Caco-2 (cell line): Measurements from ENCODE around the gene BRDT. TPM values are rescaled to one million over a fixed set of nuclear protein-coding genes. Genes with fewer than 3 reads are reported as not detected.

Source experiments
- BruUV-seq: library from RNA; stranded (reverse); fragments of 400-500 nt; replicated peaks from 2 replicates; lab custom pipeline; 2021; lab: Mats Ljungman, UMichigan
- CTCF ChIA-PET: fragments of 300-600 bp; sonication (Branson Sonifier 250); formaldehyde crosslinking; loops from one replicate; lab custom pipeline; 2022; ENCODE audit warnings: antibody characterized with exemption; lab: Charles Lee
- POLR2A ChIA-PET: fragments of 300-600 bp; sonication (Branson Sonifier 250); formaldehyde crosslinking; loops from one replicate; lab custom pipeline; 2022; ENCODE audit warnings: antibody characterized with exemption; lab: Charles Lee
- DNase-seq, 2 experiments: peaks; one replicate each; pipeline versions ENCODE4 v3.0.0 to v3.0.0-alpha.2; 2020 to 2022
- H3K27me3 ChIP-seq: replicated peaks from 2 replicates; pipeline ENCODE4 v1.6.0; 2011; ENCODE audit warnings: low read length; ENCODE audit not compliant: control insufficient read depth, insufficient read depth
- H3K36me3 ChIP-seq: 2 replicates; pipeline ENCODE4 v1.5.1; 2011; ENCODE audit warnings: low read length; ENCODE audit not compliant: control insufficient read depth, insufficient read depth
- H3K4me1 ChIP-seq: fragments of 250-450 bp; sonication (Bioruptor Pico); 2 replicates; pipeline ENCODE4 v1.5.1; 2020; ENCODE audit warnings: mild to moderate bottlenecking
- H3K4me3 ChIP-seq: 2 replicates; pipeline ENCODE4 v1.5.1; 2011; ENCODE audit warnings: low read depth, mild to moderate bottlenecking, control low read depth, low read length
- H3K9me3 ChIP-seq: fragments of 250-450 bp; sonication (Bioruptor Pico); 2 replicates; pipeline ENCODE4 v1.5.1; 2020; ENCODE audit warnings: mild to moderate bottlenecking, moderate library complexity
- H3K27ac Mint-ChIP-seq: one replicate; pipeline ENCODE4 v1.8.0; 2022; ENCODE audit warnings: mixed read lengths; ENCODE audit not compliant: unreplicated experiment
- H3K27me3 Mint-ChIP-seq: one replicate; pipeline ENCODE4 v1.8.0; 2022; ENCODE audit warnings: mixed read lengths; ENCODE audit not compliant: insufficient read depth, unreplicated experiment
- H3K36me3 Mint-ChIP-seq: one replicate; pipeline ENCODE4 v1.8.0; 2022; ENCODE audit warnings: mild to moderate bottlenecking, mixed read lengths; ENCODE audit not compliant: insufficient read depth, unreplicated experiment
- H3K4me1 Mint-ChIP-seq: one replicate; pipeline ENCODE4 v1.8.0; 2022; ENCODE audit warnings: low read depth, mixed read lengths; ENCODE audit not compliant: unreplicated experiment
- H3K4me3 Mint-ChIP-seq: one replicate; pipeline ENCODE4 v1.8.0; 2022; ENCODE audit warnings: mild to moderate bottlenecking, moderate library complexity, mixed read lengths; ENCODE audit not compliant: unreplicated experiment
- H3K9me3 Mint-ChIP-seq: one replicate; pipeline ENCODE4 v1.8.0; 2022; ENCODE audit warnings: mixed read lengths; ENCODE audit not compliant: unreplicated experiment
- CTCF ChIP-seq, 2 experiments: fragments of 200-600 bp in 1 of 2; IDR thresholded peaks; 1 replicate in 1 of 2; 2 replicates in 1 of 2; pipeline versions ENCODE4 v1.5.1 to v1.8.0; 2011 to 2022; ENCODE audit warnings: antibody characterized with exemption in 1 of 2, control low read depth in 1 of 2, inconsistent platforms in 1 of 2, low read depth in 1 of 2, low read length in 1 of 2, mild to moderate bottlenecking in 1 of 2, moderate library complexity in 1 of 2; ENCODE audit not compliant: insufficient read depth in 1 of 2, severe bottlenecking in 1 of 2, unreplicated experiment in 1 of 2
- intact Hi-C: fragments of 100-400 bp; cut with micrococcal nuclease; formaldehyde crosslinking; loops from one replicate; pipeline ENCODE4 v1.10.0; 2022; ENCODE audit not compliant: unreplicated experiment
- total RNA-seq: library from RNA; stranded (reverse); gene quantifications from 2 replicates; pipeline ENCODE4 v1.2.3, GENCODE V29; 2022

The BRDT gene
- total RNA-seq, 1 experiment from 2014 or later = not detected

GRCh38 chr1:92040971-92041370 is 91.8 kb downstream of the BRDT start:
- TF ChIP-seq CTCF (IDR thresholded peaks at IDR 0.05; ENCODE audit: insufficient read depth in 1 of 2, low read depth in 1 of 2, low read length in 1 of 2, severe bottlenecking in 1 of 2, unreplicated experiment in 1 of 2) = no peak
- H3K27me3 ChIP-seq = no peaks in the 10 kb centered on the region
- H3K4me3 Mint-ChIP-seq = no peak overlapping the region
- no peaks in the 10 kb centered on the region for H3K36me3 ChIP-seq
- intact Hi-C loops = no loop called here
- DNase-seq = no peak
- BruUV-seq = no TSS peak
- peaks cover 13% of the 10 kb centered on the region; the same call in 1 of the 2 replicates for H3K4me1 ChIP-seq
- no peaks in the 10 kb centered on the region for H3K9me3 Mint-ChIP-seq
- H3K4me1 Mint-ChIP-seq = peaks cover 6% of the 10 kb centered on the region
- ChIA-PET POLR2A (no interaction called here), CTCF (no interaction called here)
- H3K4me3 ChIP-seq = no peak overlapping the region
- no peaks in the 10 kb centered on the region for H3K36me3 Mint-ChIP-seq
- H3K27me3 Mint-ChIP-seq = no peaks in the 10 kb centered on the region
- no peak overlapping the region for H3K27ac Mint-ChIP-seq
- H3K9me3 ChIP-seq = no peaks in the 10 kb centered on the region

GRCh38 chr1:92043621-92044020 is 94.4 kb downstream of the BRDT start:
- no peaks in the 10 kb centered on the region for H3K27me3 ChIP-seq
- no peak for TF ChIP-seq CTCF (IDR thresholded peaks at IDR 0.05; ENCODE audit: insufficient read depth in 1 of 2, low read depth in 1 of 2, low read length in 1 of 2, severe bottlenecking in 1 of 2, unreplicated experiment in 1 of 2)
- POLR2A ChIA-PET = no interaction called here
- intact Hi-C loops = no loop called here
- Mint-ChIP-seq H3K27ac (no peak overlapping the region), H3K36me3 (no peaks in the 10 kb centered on the region), H3K4me3 (no peak overlapping the region), H3K4me1 (peaks cover under 1% of the 10 kb centered on the region), H3K9me3 (no peaks in the 10 kb centered on the region), H3K27me3 (no peaks in the 10 kb centered on the region)
- H3K36me3 ChIP-seq = no peaks in the 10 kb centered on the region
- no peak overlapping the region for H3K4me3 ChIP-seq
- no peaks in the 10 kb centered on the region for H3K9me3 ChIP-seq
- CTCF ChIA-PET = no interaction called here
- BruUV-seq = no TSS peak
- peaks cover 7% of the 10 kb centered on the region; the same call in 1 of the 2 replicates for H3K4me1 ChIP-seq
- no peak for DNase-seq

GRCh38 chr1:92045766-92046495 is 96.7 kb downstream of the BRDT start:
- POLR2A ChIA-PET = no interaction called here
- Mint-ChIP-seq H3K4me1 (no peaks in the 10 kb centered on the region), H3K27ac (no peak overlapping the region), H3K9me3 (no peaks in the 10 kb centered on the region), H3K36me3 (no peaks in the 10 kb centered on the region), H3K4me3 (no peak overlapping the region), H3K27me3 (no peaks in the 10 kb centered on the region)
- Histone ChIP-seq H3K9me3 (no peaks in the 10 kb centered on the region), H3K27me3 (no peaks in the 10 kb centered on the region), H3K4me1 (no peaks in the 10 kb centered on the region), H3K36me3 (no peaks in the 10 kb centered on the region), H3K4me3 (no peak overlapping the region)
- DNase-seq = no peak
- TF ChIP-seq CTCF (IDR thresholded peaks at IDR 0.05; ENCODE audit: insufficient read depth in 1 of 2, low read depth in 1 of 2, low read length in 1 of 2, severe bottlenecking in 1 of 2, unreplicated experiment in 1 of 2) = no peak
- CTCF ChIA-PET = no interaction called here
- intact Hi-C loops = no loop called here
- BruUV-seq = no TSS peak
